ENCODE results near the gene FLOT1. TPM values are rescaled to one million over a fixed set of nuclear protein-coding genes. Genes with fewer than 3 reads are reported as not detected.

Gene FLOT1
- total RNA-seq, 1 donor from 2014 or later, result 80.3 TPM

GRCh38 chr6:30683980-30684338, 58.5 kb downstream of the FLOT1 start:
- H3K4me3 ChIP-seq, result peak overlapping the region; percentile 41
- Mint-ChIP-seq H3K27ac (peak overlapping the region; percentile 89), H3K36me3 (peaks cover 14% of the 10 kb centered on the region), H3K27me3 (ENCODE audit: insufficient read depth, low read depth) (peaks cover 9% of the 10 kb centered on the region), H3K4me1 (peaks cover 78% of the 10 kb centered on the region), H3K9me3 (no peaks in the 10 kb centered on the region), H3K4me3 (peak overlapping the region; percentile 87)
- H3K4me1 ChIP-seq, result peaks cover 68% of the 10 kb centered on the region
- peak overlapping the region; percentile 97 for H3K4me2 ChIP-seq
- TF ChIP-seq CTCF (IDR thresholded peaks at IDR 0.05) (no peak), EZH2phosphoT487 (IDR thresholded peaks at IDR 0.05) (no peak), EZH2 (IDR thresholded peaks at IDR 0.05) (no peak)
- no peak overlapping the region for H3K27ac ChIP-seq
- no peaks in the 10 kb centered on the region for H3K9me3 ChIP-seq (ENCODE audit: low read depth)
- H2AFZ ChIP-seq (replicated peaks), result no peak overlapping the region
- no peak overlapping the region for H3K9ac ChIP-seq
- peaks cover 77% of the 10 kb centered on the region for H3K79me2 ChIP-seq (ENCODE audit: low read depth)
- no peaks in the 10 kb centered on the region for H3K27me3 ChIP-seq
- H3K36me3 ChIP-seq, result no peaks in the 10 kb centered on the region
- DNase-seq (ENCODE audit: low spot score), result no peak
- H3F3A ChIP-seq (ENCODE audit: low read depth), result peaks cover 30% of the 10 kb centered on the region
- peaks cover 57% of the 10 kb centered on the region for H4K20me1 ChIP-seq (ENCODE audit: low read depth)

- Histone ChIP-seq H3K4me3 (peak overlapping the region; percentile 41), H3K4me1 (peaks cover 67% of the 10 kb centered on the region), H2AFZ (replicated peaks) (no peak overlapping the region), H3K9ac (peak overlapping the region; percentile 44), H3F3A (ENCODE audit: low read depth) (peaks cover 30% of the 10 kb centered on the region), H3K36me3 (no peaks in the 10 kb centered on the region), H3K27me3 (no peaks in the 10 kb centered on the region), H3K9me3 (ENCODE audit: low read depth) (no peaks in the 10 kb centered on the region), H4K20me1 (ENCODE audit: low read depth) (peaks cover 62% of the 10 kb centered on the region), H3K4me2 (peak overlapping the region; percentile 97), H3K79me2 (ENCODE audit: low read depth) (peaks cover 76% of the 10 kb centered on the region), H3K27ac (peak overlapping the region; percentile 78)
- Mint-ChIP-seq H3K36me3 (peaks cover 14% of the 10 kb centered on the region), H3K4me1 (peaks cover 76% of the 10 kb centered on the region), H3K9me3 (no peaks in the 10 kb centered on the region), H3K4me3 (peak overlapping the region; percentile 87), H3K27ac (peak overlapping the region; percentile 89), H3K27me3 (ENCODE audit: insufficient read depth, low read depth) (peaks cover 9% of the 10 kb centered on the region)
- DNase-seq (ENCODE audit: low spot score), result no peak
- no peak for TF ChIP-seq CTCF (IDR thresholded peaks at IDR 0.05)
- TF ChIP-seq EZH2phosphoT487 (IDR thresholded peaks at IDR 0.05), result no peak
- no peak for TF ChIP-seq EZH2 (IDR thresholded peaks at IDR 0.05)
These were observed 59.1 kb downstream of the FLOT1 start for GRCh38 chr6:30683183-30683979.

- H3K4me3 ChIP-seq, result peak overlapping the region; percentile 41
- H3K79me2 ChIP-seq (ENCODE audit: low read depth), result peaks cover 70% of the 10 kb centered on the region
- peaks cover 67% of the 10 kb centered on the region for H3K4me1 Mint-ChIP-seq
- no peaks in the 10 kb centered on the region for H3K9me3 ChIP-seq (ENCODE audit: low read depth)
- TF ChIP-seq CTCF (IDR thresholded peaks at IDR 0.05) (no peak), EZH2phosphoT487 (IDR thresholded peaks at IDR 0.05) (no peak), EZH2 (IDR thresholded peaks at IDR 0.05) (no peak)
- H4K20me1 ChIP-seq (ENCODE audit: low read depth), result peaks cover 62% of the 10 kb centered on the region
- H3K27me3 ChIP-seq, result no peaks in the 10 kb centered on the region
- H3K27ac ChIP-seq, result peak overlapping the region; percentile 78
- peak overlapping the region; percentile 87 for H3K4me3 Mint-ChIP-seq
- H3K27ac Mint-ChIP-seq, result peak overlapping the region; percentile 74
- H3K9me3 Mint-ChIP-seq, result no peaks in the 10 kb centered on the region
- peak overlapping the region; percentile 97 for H3K4me2 ChIP-seq
- H3K9ac ChIP-seq, result peak overlapping the region; percentile 4
- H2AFZ ChIP-seq (replicated peaks), result no peak overlapping the region
- H3K36me3 ChIP-seq, result no peaks in the 10 kb centered on the region
- peaks cover 10% of the 10 kb centered on the region for H3K36me3 Mint-ChIP-seq
- H3K4me1 ChIP-seq, result peaks cover 60% of the 10 kb centered on the region
- peak; percentile 44 for DNase-seq (ENCODE audit: low spot score)
- H3F3A ChIP-seq (ENCODE audit: low read depth), result peaks cover 21% of the 10 kb centered on the region
- H3K27me3 Mint-ChIP-seq (ENCODE audit: insufficient read depth, low read depth), result peaks cover 9% of the 10 kb centered on the region
These were observed 60.1 kb downstream of the FLOT1 start for GRCh38 chr6:30682143-30683117.
